ENCODE measurements around the gene GOLGA6A.
"Not testable (repeated sequence)": the region's sequence is repeated elsewhere in the genome, so short reads cannot be mapped to it uniquely, and the experiment has no call there.

Gene GOLGA6A

GRCh38 chr15:74062671-74063070 is 19.7 kb downstream of the GOLGA6A start:
- H3K4me1 ChIP-seq (ENCODE audit: insufficient read depth, low read length) = no peaks in the 10 kb centered on the region
- no peaks in the 10 kb centered on the region for H3K27me3 ChIP-seq (ENCODE audit: insufficient read depth, low read length)
- WGBS = 93% methylated on average over 7 of the region's 7 CpGs
- H3K4me3 ChIP-seq (ENCODE audit: low read length) = no peak overlapping the region
- no peak overlapping the region for H3K27ac ChIP-seq (ENCODE audit: low read depth, low read length)
- no peaks in the 10 kb centered on the region for H3K36me3 ChIP-seq (ENCODE audit: insufficient read depth, low read length)
- no peak overlapping the region for H3K9ac ChIP-seq (ENCODE audit: low read depth, low read length)
- H3K9me3 ChIP-seq (ENCODE audit: insufficient read depth, low read depth, low read length) = no peaks in the 10 kb centered on the region

DNA sequence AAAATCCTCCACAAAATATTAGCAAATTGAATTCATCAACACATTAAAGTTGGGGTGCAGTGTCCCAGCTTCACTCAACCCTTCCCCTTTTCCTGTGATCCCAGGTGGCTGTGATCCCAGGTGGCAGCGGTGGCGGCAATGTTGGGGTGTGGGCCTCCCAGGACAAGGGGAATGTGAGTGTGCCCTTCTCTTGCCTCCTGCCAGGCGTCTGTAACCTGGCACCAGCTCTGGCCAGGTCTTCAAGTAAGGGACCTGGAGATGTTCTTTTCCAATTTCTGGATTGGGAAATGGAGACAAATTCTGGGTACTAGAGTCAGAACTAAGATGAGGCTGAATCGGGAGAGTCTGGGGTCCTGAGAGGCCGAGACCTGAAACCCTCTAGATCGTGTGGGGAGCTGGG is 20.1 kb downstream of the GOLGA6A start:
- 92% methylated on average over 6 of the region's 6 CpGs for WGBS

DNA sequence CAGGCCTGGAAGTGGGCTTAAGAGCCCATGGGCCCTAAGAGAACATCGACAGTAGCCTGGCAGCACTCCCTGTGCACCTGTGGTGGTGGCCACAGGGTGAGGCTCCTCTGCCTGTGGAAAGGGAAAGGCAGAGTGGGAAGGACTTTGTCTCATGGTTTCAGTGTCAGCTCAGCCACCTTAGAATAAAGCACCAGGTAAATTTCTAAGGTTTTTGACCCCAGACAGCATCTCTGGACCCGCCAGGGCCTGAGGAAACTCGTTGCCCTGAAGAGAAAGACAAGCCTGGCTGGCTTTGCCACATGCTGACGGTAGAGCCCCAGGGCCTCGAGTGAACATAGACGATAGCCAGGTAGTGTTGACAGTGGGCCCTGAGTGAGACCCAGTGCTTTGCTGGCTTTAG is 22.1 kb downstream of the GOLGA6A start:
- Histone ChIP-seq H3K9ac (ENCODE audit: low read depth, low read length) (no peak overlapping the region), H3K27ac (ENCODE audit: low read depth, low read length) (no peak overlapping the region), H3K4me1 (ENCODE audit: insufficient read depth, low read length) (no peaks in the 10 kb centered on the region), H3K27me3 (ENCODE audit: insufficient read depth, low read length) (no peaks in the 10 kb centered on the region; the same call in 1 of the 2 replicates), H3K9me3 (ENCODE audit: insufficient read depth, low read depth, low read length) (no peaks in the 10 kb centered on the region), H3K4me3 (ENCODE audit: low read length) (no peak overlapping the region), H3K36me3 (ENCODE audit: insufficient read depth, low read length) (no peaks in the 10 kb centered on the region)
- WGBS = 89% methylated on average over 6 of the region's 6 CpGs

More for the DNA sequence above, 20.1 kb downstream of the GOLGA6A start:
- no peaks in the 10 kb centered on the region for H3K36me3 ChIP-seq (ENCODE audit: insufficient read depth, low read length)
- no peaks in the 10 kb centered on the region for H3K4me1 ChIP-seq (ENCODE audit: insufficient read depth, low read length)
- H3K9ac ChIP-seq (ENCODE audit: low read depth, low read length) = no peak overlapping the region
- no peaks in the 10 kb centered on the region for H3K27me3 ChIP-seq (ENCODE audit: insufficient read depth, low read length)
- no peaks in the 10 kb centered on the region for H3K9me3 ChIP-seq (ENCODE audit: insufficient read depth, low read depth, low read length)
- H3K4me3 ChIP-seq (ENCODE audit: low read length) = no peak overlapping the region
- no peak overlapping the region for H3K27ac ChIP-seq (ENCODE audit: low read depth, low read length)

DNA sequence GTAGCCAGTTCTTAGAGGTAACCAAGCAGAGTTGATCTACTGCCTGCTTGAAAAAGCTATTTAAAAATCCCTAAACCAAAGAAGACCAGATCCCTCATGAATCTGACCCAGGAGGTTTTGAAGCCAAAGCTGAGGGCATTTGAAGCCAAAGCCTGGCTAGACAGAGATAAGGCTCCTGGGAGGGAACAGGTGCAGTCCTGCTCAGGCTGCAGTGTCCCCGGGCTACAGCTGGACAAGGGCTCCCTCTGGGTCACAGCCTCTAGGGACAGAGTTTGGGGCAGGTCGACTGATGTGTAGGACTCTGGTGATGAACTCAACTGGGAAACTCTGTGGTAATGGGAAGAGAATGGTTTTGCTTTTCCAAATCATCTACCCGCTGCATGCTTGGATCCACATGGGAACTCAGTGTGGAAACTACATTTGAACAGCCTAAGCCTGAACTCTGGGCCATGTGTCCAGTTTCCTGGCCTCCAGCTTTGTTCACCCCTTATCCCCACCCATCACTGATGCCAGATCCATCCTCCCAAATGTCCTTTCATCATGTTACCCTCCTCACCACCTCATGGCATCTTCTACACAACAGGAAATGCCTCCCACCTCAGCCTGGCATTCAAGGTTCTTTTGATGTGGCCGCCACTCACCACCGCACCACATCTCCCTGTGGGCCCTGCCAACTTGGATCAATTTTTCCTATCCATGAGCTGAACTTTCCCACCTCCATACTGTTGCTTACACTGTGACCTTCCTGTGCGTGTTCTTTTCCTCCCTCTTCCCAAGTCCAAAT is 23.1 kb downstream of the GOLGA6A start:
- 91% methylated on average over 6 of the region's 6 CpGs for WGBS

GRCh38 chr15:74056330-74056729 is 26.0 kb downstream of the GOLGA6A start:
- H3K9ac ChIP-seq (ENCODE audit: low read depth, low read length); H3K27me3 ChIP-seq (ENCODE audit: insufficient read depth, low read length); H3K27ac ChIP-seq (ENCODE audit: low read depth, low read length); H3K4me1 ChIP-seq (ENCODE audit: insufficient read depth, low read length); H3K4me3 ChIP-seq (ENCODE audit: low read length); H3K9me3 ChIP-seq (ENCODE audit: insufficient read depth, low read depth, low read length); H3K36me3 ChIP-seq (ENCODE audit: insufficient read depth, low read length): not testable (repeated sequence)
- WGBS = 95% methylated on average over 5 of the region's 5 CpGs

More for the DNA sequence above, 23.1 kb downstream of the GOLGA6A start:
- not testable (repeated sequence) for H3K36me3 ChIP-seq (ENCODE audit: insufficient read depth, low read length); H3K27ac ChIP-seq (ENCODE audit: low read depth, low read length); H3K4me3 ChIP-seq (ENCODE audit: low read length); H3K9ac ChIP-seq (ENCODE audit: low read depth, low read length); H3K4me1 ChIP-seq (ENCODE audit: insufficient read depth, low read length); H3K9me3 ChIP-seq (ENCODE audit: insufficient read depth, low read depth, low read length); H3K27me3 ChIP-seq (ENCODE audit: insufficient read depth, low read length)

DNA sequence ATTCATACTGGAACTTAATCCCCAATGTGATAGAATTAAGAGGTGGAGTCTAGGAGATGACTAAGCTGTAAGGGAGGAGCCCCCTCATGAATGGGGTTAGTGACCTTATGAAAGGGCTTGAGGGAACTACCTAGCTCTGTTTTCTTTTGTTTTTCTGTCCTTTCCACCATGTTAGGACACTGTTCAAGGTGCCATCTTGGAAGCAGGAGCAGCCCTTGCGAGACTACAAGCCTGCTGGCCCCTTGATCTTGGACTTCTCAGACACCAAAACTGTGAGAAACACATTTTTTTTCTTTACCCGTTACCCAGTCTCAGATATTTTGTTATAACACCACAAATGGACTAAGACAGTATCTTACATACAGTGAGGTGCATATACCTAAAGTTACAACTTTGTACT is 26.5 kb downstream of the GOLGA6A start:
- Histone ChIP-seq H3K36me3 (ENCODE audit: insufficient read depth, low read length) (no peaks in the 10 kb centered on the region), H3K4me3 (ENCODE audit: low read length) (no peak overlapping the region), H3K27ac (ENCODE audit: low read depth, low read length) (no peak overlapping the region), H3K4me1 (ENCODE audit: insufficient read depth, low read length) (peaks cover 4% of the 10 kb centered on the region; the same call in 1 of the 2 replicates), H3K9me3 (ENCODE audit: insufficient read depth, low read depth, low read length) (no peaks in the 10 kb centered on the region), H3K9ac (ENCODE audit: low read depth, low read length) (no peak overlapping the region), H3K27me3 (ENCODE audit: insufficient read depth, low read length) (peaks cover 6% of the 10 kb centered on the region)
- WGBS = 93% methylated on average over 2 of the region's 2 CpGs

- Histone ChIP-seq H3K27me3 (ENCODE audit: insufficient read depth, low read length) (peaks cover 6% of the 10 kb centered on the region), H3K36me3 (ENCODE audit: insufficient read depth, low read length) (no peaks in the 10 kb centered on the region), H3K9me3 (ENCODE audit: insufficient read depth, low read depth, low read length) (no peaks in the 10 kb centered on the region), H3K27ac (ENCODE audit: low read depth, low read length) (no peak overlapping the region), H3K9ac (ENCODE audit: low read depth, low read length) (no peak overlapping the region), H3K4me1 (ENCODE audit: insufficient read depth, low read length) (peaks cover 4% of the 10 kb centered on the region; the same call in 1 of the 2 replicates), H3K4me3 (ENCODE audit: low read length) (no peak overlapping the region)
- WGBS = 21% methylated on average over 15 of the region's 17 CpGs
These were observed 28.3 kb downstream of the GOLGA6A start for GRCh38 chr15:74053941-74054529.

GRCh38 chr15:74053517-74053916 is 28.8 kb downstream of the GOLGA6A start:
- H3K36me3 ChIP-seq (ENCODE audit: insufficient read depth, low read length) = no peaks in the 10 kb centered on the region
- no peak overlapping the region for H3K27ac ChIP-seq (ENCODE audit: low read depth, low read length)
- no peaks in the 10 kb centered on the region for H3K9me3 ChIP-seq (ENCODE audit: insufficient read depth, low read depth, low read length)
- H3K4me1 ChIP-seq (ENCODE audit: insufficient read depth, low read length) = peaks cover 4% of the 10 kb centered on the region; the same call in 1 of the 2 replicates
- 92% methylated on average over 15 of the region's 15 CpGs for WGBS
- peaks cover 6% of the 10 kb centered on the region for H3K27me3 ChIP-seq (ENCODE audit: insufficient read depth, low read length)
- no peak overlapping the region for H3K9ac ChIP-seq (ENCODE audit: low read depth, low read length)
- H3K4me3 ChIP-seq (ENCODE audit: low read length) = no peak overlapping the region

DNA sequence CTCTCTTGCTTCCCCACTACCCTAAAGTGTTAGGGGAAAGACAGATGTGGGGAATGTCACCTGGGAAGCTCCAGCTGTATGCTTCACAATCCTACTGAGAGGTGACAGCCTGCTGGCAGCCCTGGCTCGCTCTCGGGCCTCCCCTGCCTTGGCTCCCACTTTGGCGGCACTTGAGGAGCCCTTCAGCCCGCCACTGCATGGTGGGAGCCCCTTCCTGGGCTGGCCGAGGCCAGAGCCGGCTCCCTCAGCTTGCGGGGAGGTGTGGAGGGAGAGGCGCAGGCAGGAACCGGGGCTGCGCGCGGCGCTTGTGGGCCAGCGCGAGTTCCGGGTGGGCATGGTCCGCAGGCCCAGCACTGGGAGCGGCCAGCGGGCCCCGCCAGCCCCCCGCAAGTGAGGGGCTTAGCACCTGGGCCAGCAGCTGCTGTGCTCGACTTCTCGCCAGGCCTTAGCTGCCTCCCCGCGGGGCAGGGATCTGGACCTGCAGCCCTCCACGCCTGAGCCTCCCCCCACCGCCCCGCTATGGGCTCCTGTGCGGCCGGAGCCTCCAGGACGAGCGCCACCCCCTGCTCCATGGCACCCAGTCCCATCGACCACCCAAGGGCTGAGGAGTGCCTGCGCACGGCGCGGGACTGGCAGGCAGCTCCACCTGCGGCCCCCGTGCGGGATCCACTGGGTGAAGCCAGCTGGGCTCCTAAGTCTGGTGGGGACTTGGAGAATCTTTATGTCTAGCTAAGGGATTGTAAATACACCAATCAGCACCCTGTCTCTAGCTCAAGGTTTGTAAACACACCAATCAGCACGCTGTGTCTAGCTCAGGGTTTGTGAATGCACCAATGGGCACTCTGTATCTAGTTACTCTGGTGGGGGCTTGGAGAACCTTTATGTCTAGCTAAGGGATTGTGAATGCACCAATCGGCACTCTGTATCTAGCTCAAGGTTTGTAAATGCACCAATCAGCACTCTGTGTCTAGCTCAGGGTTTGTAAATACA is 29.8 kb downstream of the GOLGA6A start:
- not testable (repeated sequence) for H3K4me1 ChIP-seq (ENCODE audit: insufficient read depth, low read length); H3K4me3 ChIP-seq (ENCODE audit: low read length); H3K36me3 ChIP-seq (ENCODE audit: insufficient read depth, low read length); H3K9me3 ChIP-seq (ENCODE audit: insufficient read depth, low read depth, low read length); H3K27me3 ChIP-seq (ENCODE audit: insufficient read depth, low read length); H3K9ac ChIP-seq (ENCODE audit: low read depth, low read length); H3K27ac ChIP-seq (ENCODE audit: low read depth, low read length)
- 93% methylated on average over 41 of the region's 42 CpGs for WGBS

DNA sequence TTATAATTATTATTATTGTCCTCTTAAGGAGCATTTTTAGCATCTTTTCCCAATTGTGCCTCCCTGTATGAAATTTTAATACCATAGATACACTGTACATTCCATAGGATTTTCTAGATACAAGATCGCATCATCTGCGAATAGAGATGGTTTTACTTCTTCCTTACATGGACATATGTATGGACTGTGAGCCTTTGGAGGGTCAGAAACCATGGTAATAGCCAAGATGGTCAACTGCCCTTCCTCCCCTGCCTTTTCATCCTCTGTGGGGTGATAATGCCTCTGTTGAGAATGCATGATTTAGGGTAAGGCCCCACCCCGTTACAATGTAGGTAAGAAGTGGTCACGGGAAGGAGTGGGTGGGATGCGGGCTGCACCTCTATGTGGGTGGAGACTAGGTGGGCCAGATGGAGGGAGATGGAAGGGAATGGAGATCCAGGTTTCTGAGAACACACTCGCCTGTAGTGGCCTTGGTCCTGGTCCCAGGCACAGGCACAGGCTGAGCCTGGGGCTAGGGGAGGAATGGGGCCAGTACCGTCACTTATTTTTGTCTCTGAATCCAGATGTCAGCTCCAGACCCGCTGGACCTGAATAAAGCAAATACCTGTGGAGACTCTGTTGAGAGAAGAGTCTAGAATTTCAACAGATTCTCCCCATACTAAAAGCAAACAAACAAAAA is 31.7 kb downstream of the GOLGA6A start:
- Histone ChIP-seq H3K4me3 (ENCODE audit: low read length) (no peak overlapping the region), H3K27me3 (ENCODE audit: insufficient read depth, low read length) (peaks cover 6% of the 10 kb centered on the region), H3K4me1 (ENCODE audit: insufficient read depth, low read length) (peaks cover 4% of the 10 kb centered on the region; the same call in 1 of the 2 replicates), H3K27ac (ENCODE audit: low read depth, low read length) (no peak overlapping the region), H3K9me3 (ENCODE audit: insufficient read depth, low read depth, low read length) (no peaks in the 10 kb centered on the region), H3K36me3 (ENCODE audit: insufficient read depth, low read length) (no peaks in the 10 kb centered on the region), H3K9ac (ENCODE audit: low read depth, low read length) (no peak overlapping the region)
- WGBS = 91% methylated on average over 7 of the region's 8 CpGs
